HepG2 (cell line): Measurements from ENCODE around the gene XKR7.

Experiments
- ARNT ChIP-seq: fragments of 450-650 bp; IDR thresholded peaks from 2 replicates; pipeline ENCODE4 v1.6.1; 2017
- EZH2 ChIP-seq: conservative IDR thresholded peaks from 2 replicates; pipeline ENCODE4 v1.6.1; 2012; ENCODE audit warnings: mild to moderate bottlenecking, low read depth, low read length, moderate library complexity
- KDM5A ChIP-seq: fragments of 200-600 bp; sonication (generic); IDR thresholded peaks from 2 replicates; pipeline ENCODE4 v1.7.0; 2018; ENCODE audit warnings: antibody characterized with exemption, mild to moderate bottlenecking, low read length, borderline replicate concordance
- SP2 ChIP-seq: sonication (generic); formaldehyde crosslinking; IDR thresholded peaks from 2 replicates; pipeline ENCODE4 v1.5.1; 2020; ENCODE audit warnings: mild to moderate bottlenecking, missing genetic modification reagents
- ZC3H4 ChIP-seq: sonication (generic); formaldehyde crosslinking; IDR thresholded peaks from 2 replicates; pipeline ENCODE4 v1.4.0; 2020; ENCODE audit warnings: missing genetic modification reagents, borderline replicate concordance
- ZNF567 ChIP-seq: sonication (generic); formaldehyde crosslinking; IDR thresholded peaks from 2 replicates; pipeline ENCODE4 v1.8.1; 2023; ENCODE audit warnings: mild to moderate bottlenecking, missing genetic modification reagents, borderline replicate concordance
- TF ChIP-seq, protein P1 (sequence below): sonication (generic); formaldehyde crosslinking; IDR thresholded peaks from 2 replicates; pipeline ENCODE4 v1.5.0; 2020; ENCODE audit warnings: mild to moderate bottlenecking, missing genetic modification reagents, moderate library complexity
- TF ChIP-seq, protein P2 (sequence below): IDR thresholded peaks from 2 replicates; pipeline ENCODE4 v1.6.1; 2016; ENCODE audit warnings: missing compliant biosample characterization, missing genetic modification reagents, borderline replicate concordance
- TF ChIP-seq, protein P3 (sequence below), 2 experiments: IDR thresholded peaks; 2 replicates each; pipeline ENCODE4 v1.6.1; 2011 to 2012; ENCODE audit warnings: low read length in 2 of 2, borderline replicate concordance in 1 of 2, low read depth in 1 of 2, mild to moderate bottlenecking in 1 of 2, moderate library complexity in 1 of 2

DNA sequence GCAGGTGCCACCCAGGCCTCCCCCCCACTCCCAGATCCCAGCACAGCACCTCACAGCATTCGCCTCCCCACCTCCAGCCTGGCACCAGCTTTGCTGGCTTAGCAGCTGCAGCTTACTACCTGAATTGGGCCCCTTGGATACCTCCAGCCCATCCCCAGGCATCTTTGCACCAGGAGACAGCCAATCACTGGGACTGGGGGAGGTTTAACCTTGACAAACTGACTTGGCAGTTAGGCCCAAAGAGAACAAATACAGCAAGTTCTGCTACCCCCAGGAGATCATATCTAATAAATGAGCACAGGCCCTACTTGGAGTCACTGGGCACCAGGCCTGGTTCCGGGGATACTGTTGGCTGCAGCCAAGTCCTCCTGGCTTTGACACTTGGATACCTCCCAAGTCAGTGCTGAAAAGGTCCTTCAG lies 24.9 kb upstream of the XKR7 start:
- TF ChIP-seq SP2 (CRISPR knock-in tag) (no peak), ZNF567 (no peak), EZH2 (no peak), KDM5A (no peak), ZC3H4 (CRISPR knock-in tag) (no peak), ARNT (no peak)
- TF ChIP-seq, protein P1, sequence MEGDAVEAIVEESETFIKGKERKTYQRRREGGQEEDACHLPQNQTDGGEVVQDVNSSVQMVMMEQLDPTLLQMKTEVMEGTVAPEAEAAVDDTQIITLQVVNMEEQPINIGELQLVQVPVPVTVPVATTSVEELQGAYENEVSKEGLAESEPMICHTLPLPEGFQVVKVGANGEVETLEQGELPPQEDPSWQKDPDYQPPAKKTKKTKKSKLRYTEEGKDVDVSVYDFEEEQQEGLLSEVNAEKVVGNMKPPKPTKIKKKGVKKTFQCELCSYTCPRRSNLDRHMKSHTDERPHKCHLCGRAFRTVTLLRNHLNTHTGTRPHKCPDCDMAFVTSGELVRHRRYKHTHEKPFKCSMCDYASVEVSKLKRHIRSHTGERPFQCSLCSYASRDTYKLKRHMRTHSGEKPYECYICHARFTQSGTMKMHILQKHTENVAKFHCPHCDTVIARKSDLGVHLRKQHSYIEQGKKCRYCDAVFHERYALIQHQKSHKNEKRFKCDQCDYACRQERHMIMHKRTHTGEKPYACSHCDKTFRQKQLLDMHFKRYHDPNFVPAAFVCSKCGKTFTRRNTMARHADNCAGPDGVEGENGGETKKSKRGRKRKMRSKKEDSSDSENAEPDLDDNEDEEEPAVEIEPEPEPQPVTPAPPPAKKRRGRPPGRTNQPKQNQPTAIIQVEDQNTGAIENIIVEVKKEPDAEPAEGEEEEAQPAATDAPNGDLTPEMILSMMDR (CRISPR knock-in tag) = no peak
- TF ChIP-seq, protein P2, sequence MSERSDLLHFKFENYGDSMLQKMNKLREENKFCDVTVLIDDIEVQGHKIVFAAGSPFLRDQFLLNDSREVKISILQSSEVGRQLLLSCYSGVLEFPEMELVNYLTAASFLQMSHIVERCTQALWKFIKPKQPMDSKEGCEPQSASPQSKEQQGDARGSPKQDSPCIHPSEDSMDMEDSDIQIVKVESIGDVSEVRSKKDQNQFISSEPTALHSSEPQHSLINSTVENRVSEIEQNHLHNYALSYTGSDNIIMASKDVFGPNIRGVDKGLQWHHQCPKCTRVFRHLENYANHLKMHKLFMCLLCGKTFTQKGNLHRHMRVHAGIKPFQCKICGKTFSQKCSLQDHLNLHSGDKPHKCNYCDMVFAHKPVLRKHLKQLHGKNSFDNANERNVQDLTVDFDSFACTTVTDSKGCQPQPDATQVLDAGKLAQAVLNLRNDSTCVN = no peak
- TF ChIP-seq, protein P3, sequence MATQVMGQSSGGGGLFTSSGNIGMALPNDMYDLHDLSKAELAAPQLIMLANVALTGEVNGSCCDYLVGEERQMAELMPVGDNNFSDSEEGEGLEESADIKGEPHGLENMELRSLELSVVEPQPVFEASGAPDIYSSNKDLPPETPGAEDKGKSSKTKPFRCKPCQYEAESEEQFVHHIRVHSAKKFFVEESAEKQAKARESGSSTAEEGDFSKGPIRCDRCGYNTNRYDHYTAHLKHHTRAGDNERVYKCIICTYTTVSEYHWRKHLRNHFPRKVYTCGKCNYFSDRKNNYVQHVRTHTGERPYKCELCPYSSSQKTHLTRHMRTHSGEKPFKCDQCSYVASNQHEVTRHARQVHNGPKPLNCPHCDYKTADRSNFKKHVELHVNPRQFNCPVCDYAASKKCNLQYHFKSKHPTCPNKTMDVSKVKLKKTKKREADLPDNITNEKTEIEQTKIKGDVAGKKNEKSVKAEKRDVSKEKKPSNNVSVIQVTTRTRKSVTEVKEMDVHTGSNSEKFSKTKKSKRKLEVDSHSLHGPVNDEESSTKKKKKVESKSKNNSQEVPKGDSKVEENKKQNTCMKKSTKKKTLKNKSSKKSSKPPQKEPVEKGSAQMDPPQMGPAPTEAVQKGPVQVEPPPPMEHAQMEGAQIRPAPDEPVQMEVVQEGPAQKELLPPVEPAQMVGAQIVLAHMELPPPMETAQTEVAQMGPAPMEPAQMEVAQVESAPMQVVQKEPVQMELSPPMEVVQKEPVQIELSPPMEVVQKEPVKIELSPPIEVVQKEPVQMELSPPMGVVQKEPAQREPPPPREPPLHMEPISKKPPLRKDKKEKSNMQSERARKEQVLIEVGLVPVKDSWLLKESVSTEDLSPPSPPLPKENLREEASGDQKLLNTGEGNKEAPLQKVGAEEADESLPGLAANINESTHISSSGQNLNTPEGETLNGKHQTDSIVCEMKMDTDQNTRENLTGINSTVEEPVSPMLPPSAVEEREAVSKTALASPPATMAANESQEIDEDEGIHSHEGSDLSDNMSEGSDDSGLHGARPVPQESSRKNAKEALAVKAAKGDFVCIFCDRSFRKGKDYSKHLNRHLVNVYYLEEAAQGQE (IDR thresholded peaks at IDR 0.05; ENCODE audit: borderline replicate concordance in 1 of 2, low read depth in 1 of 2, low read length in 2 of 2) = no peak
